ENCODE data around the gene PSME3.

GRCh38 chr17:42806249-42806648 lies 26.9 kb upstream of the PSME3 start:
- no peak for TF ChIP-seq ZNF423 (tag by site-specific recombination; IDR thresholded peaks at IDR 0.05)
- TF ChIP-seq CTCF (tag by site-specific recombination; IDR thresholded peaks at IDR 0.05), result no peak
- no peak for TF ChIP-seq ZNF792 (tag by site-specific recombination; IDR thresholded peaks at IDR 0.05)
- TF ChIP-seq ZNF521 (tag by site-specific recombination; IDR thresholded peaks at IDR 0.05), result no peak
- no peak for TF ChIP-seq GFI1B (tag by site-specific recombination; IDR thresholded peaks at IDR 0.05)
